HG02588 (cell line): ENCODE results near the gene TSHR.

Source experiments
- ATAC-seq: cut with Tn5 transposase; IDR thresholded peaks from one replicate; pipeline ENCODE4 v1.9.1; 2021; ENCODE audit warnings: mild to moderate bottlenecking, moderate library complexity; ENCODE audit not compliant: unreplicated experiment

Gene TSHR

GRCh38 chr14:81170104-81170828, 214.8 kb downstream of the TSHR start:
- peak; percentile 95 for ATAC-seq

GRCh38 chr14:81170829-81171195, 215.4 kb downstream of the TSHR start:
- ATAC-seq, result no peak

GRCh38 chr14:81172353-81172752, 216.9 kb downstream of the TSHR start:
- peak; percentile 18 for ATAC-seq

GRCh38 chr14:81172881-81173280, 217.5 kb downstream of the TSHR start:
- ATAC-seq, result peak; percentile 14

GRCh38 chr14:81176241-81176640, 220.8 kb downstream of the TSHR start:
- ATAC-seq, result no peak

GRCh38 chr14:81177225-81177624, 221.8 kb downstream of the TSHR start:
- no peak for ATAC-seq

- peak; percentile 49 for ATAC-seq
Observed at GRCh38 chr14:81178063-81178462, 222.6 kb downstream of the TSHR start.

- ATAC-seq, result no peak
Observed at GRCh38 chr14:81179631-81180030, 224.2 kb downstream of the TSHR start.

GRCh38 chr14:81187832-81188522, 232.6 kb downstream of the TSHR start:
- ATAC-seq, result peak; percentile 94

GRCh38 chr14:81192594-81192993, 237.2 kb downstream of the TSHR start:
- no peak for ATAC-seq

GRCh38 chr14:81193924-81194633, 238.7 kb downstream of the TSHR start:
- ATAC-seq, result no peak
